Body of pancreas (tissue), 4 donors: ENCODE measurements around the gene STK40. TPM values are rescaled to one million over a fixed set of nuclear protein-coding genes. Genes with fewer than 3 reads are reported as not detected.

Experiments used
- ATAC-seq: fragments of 150-250 bp; one replicate; pipeline ENCODE4 v1.9.1; 2016
- DNase-seq, 4 donors: peaks; one replicate each; pipeline ENCODE4 v3.0.0-alpha.2; 2019
- H3K27ac ChIP-seq, 4 donors: fragments of 200-600 bp; sonication (generic); 1 replicate in 3 of 4; 2 replicates in 1 of 4; pipeline versions ENCODE4 v1.5.1 to v1.6.1; 2016 to 2019; ENCODE audit warnings: mild to moderate bottlenecking in 1 of 4, mixed read lengths in 1 of 4, moderate library complexity in 1 of 4
- H3K27me3 ChIP-seq, 2 donors: fragments of 200-600 bp; sonication (generic); one replicate each; pipeline ENCODE4 v1.6.0; 2016; ENCODE audit warnings: mild to moderate bottlenecking in 1 of 2
- H3K36me3 ChIP-seq, 2 donors: fragments of 200-600 bp; sonication (generic); replicated peaks in 1 of 2; 2 replicates each; pipeline ENCODE4 v1.5.1; 2016; ENCODE audit warnings: low read depth in 2 of 2; ENCODE audit not compliant: insufficient read depth in 1 of 2
- H3K4me1 ChIP-seq: fragments of 200-600 bp; sonication (generic); one replicate; pipeline ENCODE4 v1.6.0; 2016
- H3K4me3 ChIP-seq, 2 donors: fragments of 200-600 bp; sonication (generic); 1 replicate in 1 of 2; 2 replicates in 1 of 2; pipeline ENCODE4 v1.5.1; 2016 to 2019
- H3K9me3 ChIP-seq, 3 donors: fragments of 200-600 bp; sonication (generic); 1 replicate in 2 of 3; 2 replicates in 1 of 3; pipeline ENCODE4 v1.5.1; 2016
- POLR2A ChIP-seq, 3 donors: fragments of 450-650 bp; IDR thresholded peaks; one replicate each; pipeline ENCODE4 v1.6.1; 2016; ENCODE audit warnings: antibody characterized with exemption in 3 of 3, mild to moderate bottlenecking in 2 of 3
- WGBS, 2 donors: methylation state at CpG; one replicate each; pipeline ENCODE4 v1.1.5; 2017; 5-methylcytosine and 5-hydroxymethylcytosine counted together
- intact Hi-C: fragments of 100-400 bp; cut with DNase I; formaldehyde crosslinking; loops from one replicate; pipeline ENCODE4 v1.15.1; 2023
- total RNA-seq, 2 donors: library from RNA; depleted of rRNA; stranded (reverse); fragments of >200 nt; gene quantifications; one replicate each; pipeline ENCODE4 v1.1.0, GENCODE V29; 2016
- TF ChIP-seq, protein P1 (sequence below), 7 experiments: fragments of 450-650 bp in 4 of 7; fragments of 200-600 bp in 3 of 7; sonication (generic) in 3 of 7; IDR thresholded peaks; one replicate each; pipeline ENCODE4 v1.5.1; 2016 to 2019; ENCODE audit warnings: antibody characterized with exemption in 7 of 7

The STK40 gene
- total RNA-seq, 2 donors from 2014 or later, result 25.2 to 30.3 TPM

DNA sequence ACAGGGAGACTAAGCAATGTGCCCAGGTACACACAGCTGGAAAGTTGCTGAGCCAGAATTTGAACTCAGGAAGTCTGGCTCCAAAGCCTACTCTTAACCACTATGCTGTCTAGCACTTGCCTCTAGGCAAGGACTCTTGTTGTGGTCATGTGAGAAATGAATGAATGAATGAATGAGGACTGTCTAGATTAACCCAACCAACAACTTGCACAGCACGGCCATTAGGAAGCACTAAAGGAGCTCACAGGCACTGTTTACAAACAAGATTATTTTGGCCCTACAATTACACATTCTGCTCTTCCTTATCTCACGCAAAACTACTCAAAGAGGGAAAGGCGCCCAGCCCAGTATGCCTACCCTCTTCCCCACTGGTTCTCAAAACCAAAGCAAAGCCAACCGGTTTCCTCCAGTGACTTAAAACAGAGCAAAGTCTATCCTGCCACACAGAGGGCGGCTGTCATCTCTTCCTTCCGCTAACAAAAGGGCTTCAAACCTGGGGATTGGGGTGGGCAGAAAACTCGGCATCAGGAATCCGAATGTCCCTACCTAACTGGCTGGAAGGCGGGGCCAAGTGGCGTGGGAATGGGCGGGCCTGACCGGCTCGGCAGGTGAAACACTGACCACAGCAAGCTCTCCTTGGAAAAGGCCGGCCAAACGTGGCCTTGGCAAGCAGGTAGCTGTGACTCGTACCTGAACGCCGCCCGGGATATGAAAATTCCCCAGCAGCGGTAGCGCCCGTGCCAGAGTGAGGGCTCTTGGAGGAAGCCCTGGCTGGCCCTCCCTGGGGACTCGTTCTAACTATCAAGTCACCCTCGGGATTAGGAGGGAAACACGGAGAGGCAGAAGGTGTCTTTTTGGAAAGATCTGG is 948 bp downstream of the STK40 start:
- Histone ChIP-seq H3K27me3 (no peaks in the 10 kb centered on the region), H3K9me3 (no peaks in the 10 kb centered on the region), H3K27ac (peak overlapping the region; percentile 99 to 100 (median 99)), H3K36me3 (no peaks in the 10 kb centered on the region), H3K4me3 (peak overlapping the region; percentile 71 to 97), H3K4me1 (peaks cover 62% of the 10 kb centered on the region)
- WGBS, 2 donors, result 0 to 3% methylated on average over 11 to 25 of the region's 25 CpGs
- peak; percentile 47 for ATAC-seq
- intact Hi-C loops, result no loop called here
- peak; percentile 92 to 96 (median 95) for DNase-seq
- peak; percentile 88 to 97 (median 95) for TF ChIP-seq POLR2A (IDR thresholded peaks at IDR 0.05)
- TF ChIP-seq, protein P1, sequence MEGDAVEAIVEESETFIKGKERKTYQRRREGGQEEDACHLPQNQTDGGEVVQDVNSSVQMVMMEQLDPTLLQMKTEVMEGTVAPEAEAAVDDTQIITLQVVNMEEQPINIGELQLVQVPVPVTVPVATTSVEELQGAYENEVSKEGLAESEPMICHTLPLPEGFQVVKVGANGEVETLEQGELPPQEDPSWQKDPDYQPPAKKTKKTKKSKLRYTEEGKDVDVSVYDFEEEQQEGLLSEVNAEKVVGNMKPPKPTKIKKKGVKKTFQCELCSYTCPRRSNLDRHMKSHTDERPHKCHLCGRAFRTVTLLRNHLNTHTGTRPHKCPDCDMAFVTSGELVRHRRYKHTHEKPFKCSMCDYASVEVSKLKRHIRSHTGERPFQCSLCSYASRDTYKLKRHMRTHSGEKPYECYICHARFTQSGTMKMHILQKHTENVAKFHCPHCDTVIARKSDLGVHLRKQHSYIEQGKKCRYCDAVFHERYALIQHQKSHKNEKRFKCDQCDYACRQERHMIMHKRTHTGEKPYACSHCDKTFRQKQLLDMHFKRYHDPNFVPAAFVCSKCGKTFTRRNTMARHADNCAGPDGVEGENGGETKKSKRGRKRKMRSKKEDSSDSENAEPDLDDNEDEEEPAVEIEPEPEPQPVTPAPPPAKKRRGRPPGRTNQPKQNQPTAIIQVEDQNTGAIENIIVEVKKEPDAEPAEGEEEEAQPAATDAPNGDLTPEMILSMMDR (IDR thresholded peaks at IDR 0.05), result no peak

- TF ChIP-seq POLR2A (IDR thresholded peaks at IDR 0.05), result peak in 2 of 3 donors; percentile 31 to 33
- TF ChIP-seq, protein P1 (IDR thresholded peaks at IDR 0.05), result peak in 1 of 7 experiments; percentile 4
- Histone ChIP-seq H3K9me3 (no peaks in the 10 kb centered on the region), H3K4me1 (peaks cover 76% of the 10 kb centered on the region), H3K36me3 (no peaks in the 10 kb centered on the region), H3K27ac (peak overlapping the region; percentile 48 to 100 (median 99)), H3K4me3 (no peak overlapping the region), H3K27me3 (no peaks in the 10 kb centered on the region)
- ATAC-seq, result peak; percentile 34
- intact Hi-C loops, result no loop called here
- 38 to 46% methylated on average over 3 to 4 of the region's 4 CpGs for WGBS, 2 donors
- DNase-seq, result peak; percentile 84 to 93 (median 92)
Measured at GRCh38 chr1:36383240-36383639, 2.5 kb downstream of the STK40 start.

DNA sequence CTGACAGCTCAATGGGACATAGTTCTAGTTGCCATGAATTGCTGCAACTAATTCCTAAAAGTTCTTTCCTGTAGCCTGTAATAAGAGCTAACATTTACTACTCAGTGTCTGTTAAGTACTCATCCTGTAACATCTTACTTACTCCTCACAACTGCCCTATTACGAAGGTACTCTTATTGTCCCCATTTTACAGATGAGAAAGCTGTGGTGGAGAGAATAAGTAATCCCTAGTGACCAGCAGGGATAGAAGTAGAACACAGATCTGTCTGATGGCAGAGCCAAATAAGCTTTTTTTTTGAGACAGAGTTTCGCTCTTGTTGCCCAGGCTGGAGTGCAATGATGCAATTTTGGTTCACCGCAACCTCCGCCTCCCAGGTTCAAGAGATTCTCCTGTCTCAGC is 3.1 kb downstream of the STK40 start:
- intact Hi-C loops, result no loop called here
- peaks cover 82% of the 10 kb centered on the region for H3K4me1 ChIP-seq

DNA sequence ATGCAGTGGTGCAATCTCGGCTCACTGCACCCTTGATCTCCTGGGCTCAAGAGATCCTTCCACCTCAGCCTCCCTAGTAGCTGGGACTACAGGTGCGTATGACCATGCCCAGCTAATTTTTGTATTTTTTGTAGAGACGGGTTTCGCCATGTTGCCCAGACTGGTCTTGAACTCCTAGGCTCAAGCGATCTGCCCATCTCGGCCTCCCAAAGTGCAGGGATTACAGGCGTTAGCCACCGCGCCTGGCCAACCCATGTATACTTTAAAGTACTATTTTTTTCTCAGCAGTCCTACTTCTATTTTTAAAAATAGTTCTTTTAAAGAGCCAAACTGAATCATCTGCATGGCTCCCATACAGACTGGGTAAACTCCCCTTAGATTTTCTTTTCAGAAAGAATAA is 3.5 kb downstream of the STK40 start:
- intact Hi-C loops, result no loop called here
- 80 to 85% methylated on average over 9 of the region's 9 CpGs for WGBS, 2 donors
- no peaks in the 10 kb centered on the region for H3K27me3 ChIP-seq
- H3K4me1 ChIP-seq, result peaks cover 83% of the 10 kb centered on the region
- DNase-seq, result no peak
- no peaks in the 10 kb centered on the region for H3K9me3 ChIP-seq
- TF ChIP-seq, protein P1 (IDR thresholded peaks at IDR 0.05), result no peak
- TF ChIP-seq POLR2A (IDR thresholded peaks at IDR 0.05), result no peak
- H3K36me3 ChIP-seq, result no peaks in the 10 kb centered on the region
- no peak overlapping the region for H3K4me3 ChIP-seq
- ATAC-seq, result no peak
- peak overlapping the region; percentile 48 to 100 (median 99) for H3K27ac ChIP-seq

More for the DNA sequence above, 3.1 kb downstream of the STK40 start:
- H3K27me3 ChIP-seq, result no peaks in the 10 kb centered on the region
- H3K4me3 ChIP-seq, result no peak overlapping the region
- TF ChIP-seq, protein P1 (IDR thresholded peaks at IDR 0.05), result no peak
- TF ChIP-seq POLR2A (IDR thresholded peaks at IDR 0.05), result no peak
- ATAC-seq (no peak), DNase-seq (no peak)
- H3K27ac ChIP-seq, result peak overlapping the region; percentile 48 to 100 (median 99)
- H3K9me3 ChIP-seq, result no peaks in the 10 kb centered on the region
- no peaks in the 10 kb centered on the region for H3K36me3 ChIP-seq
- 62 to 67% methylated on average over 4 of the region's 4 CpGs for WGBS, 2 donors
